HG02870 (cell line): Measurements from ENCODE around the gene VRK1.

ENCODE experiments used
- ATAC-seq: cut with Tn5 transposase; IDR thresholded peaks from one replicate; pipeline ENCODE4 v1.9.1; 2021; ENCODE audit warnings: mild to moderate bottlenecking, moderate library complexity; ENCODE audit not compliant: unreplicated experiment

The VRK1 gene

GRCh38 chr14:96821501-96821900 lies 24.3 kb downstream of the VRK1 start:
- no peak for ATAC-seq

GRCh38 chr14:96823652-96824051 lies 26.5 kb downstream of the VRK1 start:
- ATAC-seq, result no peak

GRCh38 chr14:96824283-96824682 lies 27.1 kb downstream of the VRK1 start:
- ATAC-seq, result no peak

GRCh38 chr14:96826818-96827217 lies 29.6 kb downstream of the VRK1 start:
- ATAC-seq, result no peak

- no peak for ATAC-seq
Observed at GRCh38 chr14:96827290-96827689, 30.1 kb downstream of the VRK1 start.

DNA sequence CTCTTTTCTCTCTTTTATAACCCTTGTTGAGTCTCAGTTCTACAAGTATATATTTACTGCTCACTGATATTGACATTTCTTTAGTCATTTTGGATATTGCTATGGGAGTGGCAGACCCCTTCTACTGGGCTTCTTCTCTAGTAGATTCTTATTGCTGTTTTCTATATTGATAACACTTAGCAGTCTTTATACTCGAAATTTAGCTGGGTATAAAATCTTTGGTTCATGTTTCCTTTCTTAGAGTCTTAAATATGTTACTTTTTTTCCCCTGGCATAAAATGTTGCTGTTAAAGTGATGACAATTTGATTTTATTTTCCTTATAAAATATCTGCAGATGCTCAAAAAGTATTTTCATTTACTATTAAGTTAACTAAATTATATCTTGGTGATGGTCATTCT lies 32.6 kb downstream of the VRK1 start:
- ATAC-seq, result no peak

DNA sequence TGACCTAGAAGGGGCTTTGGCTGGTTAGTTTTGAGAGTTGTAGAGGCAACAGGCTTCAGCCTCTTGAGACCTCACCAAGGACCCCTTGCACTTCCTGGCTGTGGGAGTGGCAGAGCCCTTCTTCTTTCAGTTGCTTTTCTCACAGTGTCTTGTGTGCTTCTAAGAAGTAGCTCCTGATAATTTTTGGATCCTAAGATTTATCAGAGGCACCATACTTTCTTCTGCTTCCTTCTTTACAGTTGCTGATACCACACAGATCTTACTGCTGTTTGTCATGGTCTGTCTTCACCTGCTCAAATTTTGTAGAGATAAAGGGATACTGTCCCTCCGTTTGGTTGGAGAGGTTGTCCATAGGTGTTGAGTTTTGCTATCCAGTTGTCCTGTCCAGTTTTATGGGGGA lies 33.8 kb downstream of the VRK1 start:
- no peak for ATAC-seq

DNA sequence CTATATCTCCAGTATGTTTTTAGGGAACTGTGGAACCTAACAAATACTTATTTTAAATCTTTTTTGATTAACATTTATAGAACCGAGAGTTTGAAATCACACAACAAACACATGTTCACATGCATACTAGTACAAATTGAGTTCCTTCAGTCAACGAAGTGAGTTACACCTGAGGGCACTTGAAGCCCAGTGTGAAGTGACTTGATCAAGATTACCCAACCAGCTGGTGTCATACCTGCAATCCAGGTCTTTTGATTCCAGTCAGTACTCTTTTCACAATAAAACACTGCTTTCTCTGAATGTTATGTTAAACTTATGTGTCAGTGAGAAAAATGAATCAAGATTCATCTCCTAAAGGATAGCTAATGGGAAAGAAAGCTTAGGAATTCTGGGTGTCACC lies 35.2 kb downstream of the VRK1 start:
- ATAC-seq, result no peak

- ATAC-seq, result no peak
Observed at GRCh38 chr14:96838449-96838848, 41.3 kb downstream of the VRK1 start.

DNA sequence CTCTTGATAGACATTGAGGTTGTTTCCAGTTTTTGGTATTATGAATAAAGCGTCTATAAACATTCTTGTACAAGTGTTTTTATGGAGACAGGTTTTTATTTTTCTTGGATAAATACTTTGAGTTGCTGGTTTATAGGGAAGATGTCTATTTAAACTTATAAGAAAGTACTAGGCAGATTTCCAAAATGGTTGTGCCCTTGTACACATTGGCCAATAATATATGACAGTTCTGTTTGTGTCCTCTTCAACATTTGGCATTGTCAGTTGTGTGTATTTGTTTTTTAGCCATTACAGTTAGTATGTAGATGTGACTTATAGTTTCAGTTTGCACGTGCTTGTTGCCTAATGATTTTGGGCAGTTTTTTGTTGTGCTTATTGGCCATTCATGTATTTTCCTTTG lies 42.1 kb downstream of the VRK1 start:
- no peak for ATAC-seq

DNA sequence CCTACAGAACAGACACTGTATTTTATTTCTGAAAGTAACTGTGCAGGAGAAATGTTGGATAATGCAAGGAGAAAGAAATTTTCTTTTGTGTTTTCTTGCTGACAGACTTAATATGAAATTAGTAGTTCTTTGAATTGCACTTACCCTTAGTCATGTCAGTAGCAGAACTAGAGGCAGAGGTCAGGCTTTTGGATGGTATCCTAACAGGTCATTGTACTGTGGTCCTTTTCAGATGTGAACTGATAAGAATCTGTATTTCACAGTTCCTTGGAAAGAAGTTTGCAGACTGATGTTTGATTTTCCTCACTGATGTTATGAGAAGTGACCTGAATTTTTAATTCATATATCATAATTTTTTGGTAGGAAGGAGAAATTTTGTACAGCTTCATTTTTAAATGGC lies 46.0 kb downstream of the VRK1 start:
- ATAC-seq, result no peak

GRCh38 chr14:96844857-96845570 lies 47.8 kb downstream of the VRK1 start:
- no peak for ATAC-seq

- no peak for ATAC-seq
Observed at GRCh38 chr14:96847451-96847850, 50.3 kb downstream of the VRK1 start.

DNA sequence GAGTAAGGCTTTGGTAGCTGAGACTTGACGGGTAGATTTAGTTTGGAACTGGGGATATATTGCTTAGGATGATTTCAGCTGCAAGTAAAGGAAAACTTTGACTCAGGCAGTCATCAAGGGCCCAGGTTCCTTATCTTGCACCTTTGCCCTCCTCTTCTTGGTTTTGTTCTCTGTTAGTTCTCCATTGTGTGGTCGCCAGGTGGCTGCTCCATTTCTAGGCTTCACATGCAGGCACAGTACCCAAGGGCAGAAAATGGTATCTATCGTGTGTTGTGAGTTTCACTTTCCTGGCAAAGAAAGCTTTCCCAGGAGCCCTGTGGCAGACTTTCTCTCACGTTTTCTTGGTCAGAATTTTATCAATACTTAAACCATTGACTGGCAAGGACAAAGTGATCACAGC lies 50.8 kb downstream of the VRK1 start:
- no peak for ATAC-seq

DNA sequence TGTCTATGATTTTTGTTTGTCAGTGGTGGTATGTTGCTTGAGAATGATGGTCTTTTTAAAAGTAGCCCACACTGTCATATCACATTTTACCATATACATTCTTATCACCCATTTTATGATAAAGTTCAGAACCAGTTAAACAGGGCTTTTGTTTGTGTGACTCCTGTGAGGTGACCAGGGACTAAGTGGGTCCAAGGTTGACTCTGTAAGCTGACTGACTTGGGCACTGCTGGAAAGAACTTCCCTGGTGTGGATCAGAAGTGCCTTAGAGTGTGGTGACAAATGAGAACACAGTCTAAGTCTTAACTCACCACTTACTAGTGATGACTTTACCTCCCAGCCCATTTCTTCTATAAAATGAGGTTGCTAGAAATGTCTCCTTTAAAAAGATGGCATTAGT lies 52.6 kb downstream of the VRK1 start:
- no peak for ATAC-seq

- no peak for ATAC-seq
Observed at GRCh38 chr14:96851694-96852381, 54.7 kb downstream of the VRK1 start.

DNA sequence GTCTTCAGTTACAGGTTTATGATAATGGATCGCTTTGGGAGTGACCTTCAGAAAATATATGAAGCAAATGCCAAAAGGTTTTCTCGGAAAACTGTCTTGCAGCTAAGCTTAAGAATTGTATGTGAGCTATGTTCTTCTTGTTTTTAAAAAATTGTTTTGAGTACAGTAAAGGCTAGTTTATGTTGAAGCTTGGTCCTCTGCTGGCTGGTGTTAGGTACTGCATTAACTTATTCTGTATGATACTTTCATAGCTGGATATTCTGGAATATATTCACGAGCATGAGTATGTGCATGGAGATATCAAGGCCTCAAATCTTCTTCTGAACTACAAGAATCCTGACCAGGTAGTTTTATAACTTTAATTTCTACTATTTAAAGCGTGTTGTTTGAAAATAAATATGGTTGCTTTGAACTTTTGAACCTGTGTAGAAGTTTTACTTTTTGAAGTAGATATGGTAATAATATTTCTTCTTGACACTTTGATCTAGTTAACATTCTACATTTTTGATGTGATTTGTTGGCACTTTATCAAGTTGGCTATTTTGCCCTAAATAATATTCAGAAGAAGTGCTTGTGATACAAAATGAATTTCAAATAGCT lies 55.7 kb downstream of the VRK1 start:
- ATAC-seq, result peak; percentile 68

DNA sequence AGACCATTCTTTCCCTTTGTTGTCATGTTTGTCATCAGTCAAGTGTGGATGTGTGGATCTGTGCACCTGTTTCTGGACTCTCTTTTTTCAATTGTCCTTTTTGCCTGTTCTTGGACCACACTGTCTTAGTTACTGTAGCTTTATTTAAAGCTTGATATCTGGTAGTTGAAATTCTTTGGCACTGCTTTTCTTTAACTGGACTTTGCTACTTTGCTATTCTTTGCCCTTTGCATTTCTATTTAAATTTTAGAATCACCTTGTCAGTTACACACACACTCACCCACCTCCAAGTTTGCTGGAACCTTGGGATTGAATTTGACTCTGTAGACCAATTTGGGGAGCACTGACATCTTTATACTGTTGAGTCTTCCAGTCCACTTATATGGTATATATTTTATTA lies 61.5 kb downstream of the VRK1 start:
- ATAC-seq, result no peak

DNA sequence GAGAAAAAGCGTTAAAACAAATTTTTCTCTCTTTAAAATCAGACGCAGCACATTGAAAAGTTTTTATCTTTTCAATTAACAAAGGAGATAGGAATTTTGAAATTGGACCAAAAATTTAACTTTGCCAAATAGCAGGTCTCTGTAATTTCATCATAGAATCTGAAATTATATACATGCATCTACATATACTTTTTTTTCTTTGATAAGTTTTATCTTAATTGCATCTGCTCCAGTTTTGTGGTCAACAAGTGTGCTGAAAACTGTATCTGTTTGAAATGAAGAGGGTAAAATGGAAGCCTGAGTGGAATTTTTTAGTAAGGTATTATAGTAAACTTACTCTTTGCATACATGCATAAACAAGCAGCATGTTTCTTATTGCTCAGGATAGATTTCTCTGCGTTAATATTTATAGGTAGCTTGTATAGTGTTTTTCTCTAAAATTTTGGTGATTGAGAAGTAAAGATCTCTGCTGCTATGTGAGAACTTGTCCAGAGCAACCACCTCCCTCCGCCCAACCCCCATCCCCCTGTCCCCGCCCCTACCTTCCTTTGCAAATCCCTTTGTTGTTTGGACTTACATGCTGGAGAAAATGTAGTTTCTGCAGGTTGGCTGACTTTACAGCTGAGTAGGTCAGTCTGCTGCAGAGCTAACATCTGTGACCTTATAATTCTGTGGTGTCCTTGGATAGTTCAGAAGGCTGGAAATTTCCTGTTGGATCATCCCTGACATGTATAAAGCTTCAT lies 64.6 kb downstream of the VRK1 start:
- no peak for ATAC-seq

DNA sequence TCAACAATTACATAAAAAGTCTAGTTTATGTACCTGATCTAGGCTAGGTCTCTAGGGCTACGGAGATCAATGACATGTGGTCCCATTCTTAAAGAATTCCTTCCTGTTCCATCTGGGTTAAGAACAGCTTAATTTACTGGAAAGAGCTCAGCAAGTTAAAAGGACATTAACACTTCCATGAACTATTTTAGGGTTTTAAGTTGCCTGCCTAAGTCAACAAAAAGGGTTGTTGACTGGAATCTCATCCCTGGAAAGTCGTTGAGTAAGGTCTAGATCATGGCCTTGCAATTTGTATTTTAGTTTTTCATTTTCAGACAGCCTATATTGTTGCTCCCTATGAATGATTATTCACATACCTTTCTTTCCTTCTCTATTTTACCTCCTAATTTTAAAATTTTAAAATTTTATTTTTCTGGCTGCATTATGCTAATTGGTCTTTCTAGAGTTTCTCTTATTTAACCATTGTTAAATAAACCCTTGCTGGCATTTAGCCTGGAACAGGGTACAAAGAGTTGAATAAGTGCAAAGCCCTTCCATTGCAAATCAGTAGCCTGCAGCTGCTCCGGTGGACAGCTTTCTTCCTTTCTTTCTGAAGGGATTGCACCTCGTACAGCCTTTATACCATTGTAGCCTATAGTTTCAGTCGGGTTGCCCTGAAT lies 66.3 kb downstream of the VRK1 start:
- ATAC-seq, result no peak

GRCh38 chr14:96863986-96864330 lies 66.8 kb downstream of the VRK1 start:
- ATAC-seq, result no peak
